GM21529 (cell line): ENCODE results near the gene WSB1.

Experiments
- ATAC-seq: cut with Tn5 transposase; IDR thresholded peaks from one replicate; pipeline ENCODE4 v1.9.1; 2021; ENCODE audit not compliant: unreplicated experiment

WSB1 gene

GRCh38 chr17:27333410-27333980 lies 39.6 kb downstream of the WSB1 start:
- ATAC-seq = no peak

GRCh38 chr17:27336184-27336583 lies 42.3 kb downstream of the WSB1 start:
- ATAC-seq = no peak

GRCh38 chr17:27338536-27338985 lies 44.6 kb downstream of the WSB1 start:
- ATAC-seq = peak; percentile 62

- peak; percentile 47 for ATAC-seq
Observed at GRCh38 chr17:27339198-27339835, 45.4 kb downstream of the WSB1 start.

- ATAC-seq = no peak
Observed at GRCh38 chr17:27339836-27340550, 46.1 kb downstream of the WSB1 start.

GRCh38 chr17:27340575-27340974 lies 46.7 kb downstream of the WSB1 start:
- ATAC-seq = no peak

- ATAC-seq = no peak
Observed at GRCh38 chr17:27341041-27341471, 47.1 kb downstream of the WSB1 start.

GRCh38 chr17:27342059-27342458 lies 48.1 kb downstream of the WSB1 start:
- no peak for ATAC-seq

- no peak for ATAC-seq
Observed at GRCh38 chr17:27343294-27343693, 49.4 kb downstream of the WSB1 start.

GRCh38 chr17:27343977-27344607 lies 50.2 kb downstream of the WSB1 start:
- ATAC-seq = no peak

GRCh38 chr17:27345141-27345904 lies 51.4 kb downstream of the WSB1 start:
- ATAC-seq = no peak

- no peak for ATAC-seq
Observed at GRCh38 chr17:27346228-27346899, 52.5 kb downstream of the WSB1 start.

- ATAC-seq = no peak
Observed at GRCh38 chr17:27348196-27348595, 54.3 kb downstream of the WSB1 start.

GRCh38 chr17:27349540-27350021 lies 55.7 kb downstream of the WSB1 start:
- ATAC-seq = no peak

GRCh38 chr17:27351759-27352158 lies 57.8 kb downstream of the WSB1 start:
- ATAC-seq = no peak

- no peak for ATAC-seq
Observed at GRCh38 chr17:27352448-27353032, 58.6 kb downstream of the WSB1 start.

- no peak for ATAC-seq
Observed at GRCh38 chr17:27353033-27353460, 59.1 kb downstream of the WSB1 start.

- ATAC-seq = peak; percentile 76
Observed at GRCh38 chr17:27353461-27354050, 59.6 kb downstream of the WSB1 start.

GRCh38 chr17:27354051-27354490 lies 60.2 kb downstream of the WSB1 start:
- ATAC-seq = peak; percentile 2
